GM23338 (cell line): ENCODE data around the gene HSPBP1.

ENCODE experiments used
- CREB1 ChIP-seq: fragments of 250-450 bp; sonication (Bioruptor Pico); IDR thresholded peaks from 2 replicates; pipeline ENCODE4 v1.5.0; 2020; ENCODE audit warnings: low read depth, mild to moderate bottlenecking, moderate library complexity
- CTCF ChIP-seq, 2 experiments: fragments of 200-600 bp in 1 of 2; sonication (generic) in 1 of 2; conservative IDR thresholded peaks; 2 replicates each; pipeline versions ENCODE4 v1.5.1 to v1.6.1; 2016 to 2017; ENCODE audit warnings: antibody characterized with exemption in 2 of 2, low read depth in 2 of 2, mild to moderate bottlenecking in 2 of 2, moderate library complexity in 1 of 2
- EZH2 ChIP-seq: fragments of 200-600 bp; sonication (generic); IDR thresholded peaks from one replicate; pipeline ENCODE4 v1.8.0; 2017; ENCODE audit warnings: antibody characterized with exemption, mild to moderate bottlenecking, low read depth; ENCODE audit not compliant: unreplicated experiment
- NANOG ChIP-seq: IDR thresholded peaks from 2 replicates; pipeline ENCODE4 v1.6.1; 2016; ENCODE audit warnings: antibody characterized with exemption, borderline replicate concordance
- POLR2AphosphoS5 ChIP-seq: IDR thresholded peaks from 2 replicates; pipeline ENCODE4 v1.6.1; 2016; ENCODE audit warnings: antibody characterized with exemption, low read depth
- ZNF331 ChIP-seq: fragments of 250-450 bp; sonication (Bioruptor Pico); IDR thresholded peaks from 2 replicates; pipeline ENCODE4 v1.5.0; 2020; ENCODE audit warnings: low read depth, mild to moderate bottlenecking, moderate library complexity
- TF ChIP-seq, protein P1 (sequence below): IDR thresholded peaks from 2 replicates; pipeline ENCODE4 v1.6.1; 2016; ENCODE audit warnings: antibody characterized with exemption

GRCh38 chr19:55257461-55258420, 22.2 kb downstream of the HSPBP1 start:
- TF ChIP-seq CTCF (conservative IDR thresholded peaks at IDR 0.05; ENCODE audit: low read depth in 2 of 2) = no peak
- no peak for TF ChIP-seq ZNF331 (CRISPR knock-in tag)
- TF ChIP-seq POLR2AphosphoS5 = no peak
- TF ChIP-seq CREB1 (CRISPR knock-in tag) = no peak
- TF ChIP-seq EZH2 = no peak
- TF ChIP-seq, protein P1, sequence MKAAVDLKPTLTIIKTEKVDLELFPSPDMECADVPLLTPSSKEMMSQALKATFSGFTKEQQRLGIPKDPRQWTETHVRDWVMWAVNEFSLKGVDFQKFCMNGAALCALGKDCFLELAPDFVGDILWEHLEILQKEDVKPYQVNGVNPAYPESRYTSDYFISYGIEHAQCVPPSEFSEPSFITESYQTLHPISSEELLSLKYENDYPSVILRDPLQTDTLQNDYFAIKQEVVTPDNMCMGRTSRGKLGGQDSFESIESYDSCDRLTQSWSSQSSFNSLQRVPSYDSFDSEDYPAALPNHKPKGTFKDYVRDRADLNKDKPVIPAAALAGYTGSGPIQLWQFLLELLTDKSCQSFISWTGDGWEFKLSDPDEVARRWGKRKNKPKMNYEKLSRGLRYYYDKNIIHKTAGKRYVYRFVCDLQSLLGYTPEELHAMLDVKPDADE = no peak
- no peak for TF ChIP-seq NANOG
